AG04449 (cell line): ENCODE measurements around the gene DTX1.

Experiments
- CTCF ChIA-PET: fragments of 350-600 bp; formaldehyde crosslinking; extraction: SDS; loops from one replicate; lab custom pipeline; 2021; ENCODE audit warnings: antibody characterized with exemption; lab: Yijun Ruan, JAX
- POLR2A ChIA-PET: fragments of 400-600, 350-600 bp; formaldehyde crosslinking; extraction: SDS; loops from one replicate; lab custom pipeline; 2020; ENCODE audit warnings: antibody characterized with exemption, inconsistent platforms; lab: Yijun Ruan, JAX
- DNase-seq: peaks from one replicate; pipeline ENCODE4 v3.0.0-alpha.2; 2010; ENCODE audit warnings: low read depth, low spot score
- H3K4me3 ChIP-seq: 2 replicates; pipeline ENCODE4 v1.5.1; 2011; ENCODE audit warnings: low read depth, mild to moderate bottlenecking, control low read depth, low read length
- CTCF ChIP-seq: IDR thresholded peaks from one replicate; pipeline ENCODE4 v1.5.1; 2011; ENCODE audit warnings: mild to moderate bottlenecking, moderate library complexity, low read length, control low read depth, inconsistent platforms; ENCODE audit not compliant: insufficient read depth; ENCODE audit errors: missing control alignments

DTX1 gene

GRCh38 chr12:113056631-113057488 is at the start of gene DTX1:
DTX1 (plus strand) TSS chr12:113056730; CDS start chr12:113058193, 1,463 bp downstream.
- DNase-seq = no peak
- ChIA-PET POLR2A (no interaction called here), CTCF (interaction anchor here (2.0 kb wide), 1 partner anchor 8 kb away, joined by 8 read pairs; no protein-coding TSS in a partner anchor)
- no peak for TF ChIP-seq CTCF
- H3K4me3 ChIP-seq = no peak within 1 kb of the TSS; the same call in 1 of the 2 replicates

DNA sequence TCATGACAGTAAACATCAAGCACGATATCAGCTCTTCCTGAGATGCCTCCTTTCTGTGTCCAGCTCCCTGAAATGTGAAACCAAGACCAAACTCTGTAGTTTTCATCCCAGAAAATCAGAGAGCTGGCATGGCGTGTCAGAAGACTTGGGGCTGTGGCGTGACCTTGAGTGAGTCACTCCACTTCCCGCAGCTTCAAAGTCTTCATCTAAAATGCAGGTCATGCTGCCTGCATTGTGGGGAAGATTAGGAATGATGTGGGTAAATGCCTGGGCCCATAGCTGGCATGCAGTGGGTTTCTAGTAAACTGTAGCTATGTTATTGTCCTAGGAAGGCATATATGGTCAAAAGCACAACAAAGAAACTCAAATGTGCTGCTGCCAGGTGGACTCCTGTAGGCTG is 49.4 kb upstream of the DTX1 start:
- no peak for DNase-seq
- CTCF ChIA-PET = interaction anchor here (0.8 to 2.3 kb wide), 4 partner anchors 9 to 25 kb away, joined by 3 to 19 read pairs (median 4); no protein-coding TSS in a partner anchor
- TF ChIP-seq CTCF = no peak
- POLR2A ChIA-PET = interaction anchor here (0.6 kb wide), 1 partner anchor 178 kb away, joined by 5 read pairs; the partner anchor contains the start of gene DDX54
- no peak overlapping the region for H3K4me3 ChIP-seq

DNA sequence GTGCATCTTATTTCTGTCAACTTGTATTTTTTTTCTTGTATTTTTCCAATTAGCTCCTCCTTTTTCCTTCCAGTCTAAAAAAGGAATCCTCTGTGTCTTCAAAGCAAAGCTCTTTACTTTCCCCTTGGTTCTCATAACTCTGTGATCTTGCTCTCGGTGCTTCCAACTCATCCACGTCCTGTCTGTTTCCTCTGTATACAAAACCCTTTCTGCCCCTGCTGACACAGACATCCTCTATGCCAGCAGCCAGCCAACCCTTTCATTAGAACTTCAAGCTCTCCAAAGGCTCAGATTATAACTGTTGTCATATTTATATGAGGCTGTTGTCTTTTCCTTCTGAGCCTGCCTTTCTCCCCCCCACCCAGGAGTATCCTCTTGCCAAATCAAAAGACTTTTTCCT is 45.8 kb upstream of the DTX1 start:
- ChIA-PET POLR2A (no interaction called here), CTCF (interaction anchor here (1.0 to 1.4 kb wide), 3 partner anchors 18 to 39 kb away, joined by 3 to 7 read pairs (median 3); no protein-coding TSS in a partner anchor)
- no peak overlapping the region for H3K4me3 ChIP-seq
- no peak for TF ChIP-seq CTCF
- DNase-seq = no peak

DNA sequence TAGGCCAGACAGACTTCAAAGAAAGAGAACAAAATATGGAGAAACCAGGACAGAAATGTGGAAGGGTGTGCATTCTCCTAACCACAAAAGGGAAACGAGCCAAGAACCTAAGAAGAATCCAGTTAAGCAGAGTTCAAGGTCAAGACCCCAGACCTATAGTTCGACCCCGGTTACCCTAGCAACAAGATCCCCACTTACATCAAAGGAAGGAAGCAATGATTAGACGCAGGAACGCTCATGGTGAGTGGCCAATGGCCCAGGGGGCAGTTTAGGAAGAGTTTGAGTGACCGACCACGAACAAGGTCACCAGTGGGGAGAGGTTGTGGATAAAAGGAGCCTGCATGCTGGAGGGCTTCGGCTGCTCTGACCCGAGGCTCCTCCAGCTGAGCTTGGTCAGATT is 42.0 kb upstream of the DTX1 start:
- ChIA-PET CTCF (no interaction called here), POLR2A (no interaction called here)
- no peak overlapping the region for H3K4me3 ChIP-seq
- DNase-seq = no peak
- no peak for TF ChIP-seq CTCF

DNA sequence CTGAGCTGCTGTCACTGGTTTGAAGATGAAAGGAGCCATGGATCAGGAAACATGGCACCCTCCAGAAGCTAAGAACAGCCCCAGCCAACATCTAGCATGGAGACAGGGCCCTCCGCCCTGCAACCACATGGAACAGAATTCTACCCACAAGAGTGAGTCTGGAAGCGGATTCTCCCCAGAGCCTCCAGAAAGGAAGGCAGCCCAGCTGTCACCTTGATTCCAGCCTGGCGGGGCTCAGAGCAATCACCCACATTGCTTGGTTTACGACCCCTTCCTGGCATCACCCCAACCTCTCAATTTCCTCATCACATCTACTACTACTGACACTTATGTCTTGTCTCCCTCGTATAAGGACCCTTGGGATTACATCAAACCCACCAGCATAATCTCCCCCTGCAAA is 39.7 kb upstream of the DTX1 start:
- no peak for DNase-seq
- ChIA-PET CTCF (no interaction called here), POLR2A (no interaction called here)
- TF ChIP-seq CTCF = no peak
- H3K4me3 ChIP-seq = no peak overlapping the region

DNA sequence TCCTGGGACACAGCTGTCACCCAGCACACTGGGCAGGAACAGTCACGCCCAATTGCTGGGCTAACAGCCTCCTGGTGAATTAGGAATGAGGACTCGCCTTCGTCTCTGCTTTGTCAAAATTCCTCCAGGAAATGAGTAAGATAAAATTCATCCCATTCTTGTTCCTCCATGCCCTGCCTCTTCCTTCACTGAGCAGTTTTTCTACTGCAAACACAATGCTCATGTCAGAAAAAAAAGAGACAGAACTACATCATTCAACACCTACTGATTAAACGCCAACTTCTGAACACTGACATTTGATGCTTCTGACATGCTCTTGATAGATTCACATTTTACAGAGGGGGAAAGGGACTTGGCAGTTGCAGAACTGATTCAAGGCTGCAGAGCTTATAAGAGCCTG is 37.5 kb upstream of the DTX1 start:
- DNase-seq = no peak
- TF ChIP-seq CTCF = no peak
- POLR2A ChIA-PET = no interaction called here
- CTCF ChIA-PET = no interaction called here
- no peak overlapping the region for H3K4me3 ChIP-seq
